SH-SY5Y (cell line): ENCODE results near the gene PET117.

Experiments used
- GATA2 ChIP-seq: IDR thresholded peaks from 2 replicates; pipeline ENCODE4 v1.6.1; 2011; ENCODE audit warnings: mild to moderate bottlenecking, low read depth, low read length
- GATA3 ChIP-seq: IDR thresholded peaks from 2 replicates; pipeline ENCODE4 v1.6.1; 2011; ENCODE audit warnings: low read depth, mild to moderate bottlenecking, low read length, moderate library complexity

The PET117 gene

DNA sequence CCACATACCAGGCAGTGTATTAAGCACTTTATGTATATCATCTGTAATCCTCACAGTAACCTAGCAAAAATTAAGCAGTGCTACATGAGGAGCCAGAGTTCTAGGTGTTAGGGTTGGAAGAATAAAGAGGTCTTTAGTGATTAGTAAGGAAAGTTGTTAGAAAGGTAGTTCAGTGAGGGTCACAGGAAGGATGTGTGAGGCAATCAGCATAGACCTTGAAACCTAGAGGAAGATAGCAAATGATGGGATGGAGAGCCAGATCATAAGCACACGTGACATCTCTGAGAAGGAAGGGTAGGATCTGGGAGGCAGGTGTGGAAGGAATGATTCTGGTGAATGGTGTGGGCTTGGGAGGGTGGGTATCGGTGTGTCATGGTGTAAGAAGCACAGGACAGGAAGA is 2.2 kb downstream of the PET117 start:
- TF ChIP-seq GATA2, result no peak
- no peak for TF ChIP-seq GATA3

DNA sequence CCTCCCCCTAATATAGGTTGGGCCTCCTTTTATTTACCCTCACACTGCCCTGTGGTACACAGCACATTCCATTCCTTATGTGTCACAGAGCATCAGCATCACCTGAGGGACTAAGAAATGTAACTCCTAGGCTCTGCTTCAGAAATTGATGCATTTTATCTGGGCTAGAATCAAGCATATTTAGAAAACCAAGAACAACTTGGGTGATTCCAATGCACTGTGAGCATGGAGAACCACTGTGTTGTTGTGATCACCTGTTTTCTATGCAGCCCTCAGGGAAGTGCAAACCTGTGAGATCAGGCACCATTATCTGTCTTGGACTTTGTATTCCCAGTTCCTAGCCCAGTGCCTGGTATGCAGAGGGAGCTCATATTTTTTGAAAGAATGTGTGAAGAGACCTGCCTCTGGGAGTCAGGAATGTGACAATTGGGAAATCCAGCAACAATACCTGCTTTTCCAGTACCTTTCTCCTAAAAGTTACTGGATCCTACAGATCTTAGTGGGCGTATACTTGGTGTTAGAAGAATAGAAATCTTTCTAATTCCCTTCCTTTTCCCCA is 7.0 kb downstream of the PET117 start:
- TF ChIP-seq GATA3 (no peak), GATA2 (no peak)

DNA sequence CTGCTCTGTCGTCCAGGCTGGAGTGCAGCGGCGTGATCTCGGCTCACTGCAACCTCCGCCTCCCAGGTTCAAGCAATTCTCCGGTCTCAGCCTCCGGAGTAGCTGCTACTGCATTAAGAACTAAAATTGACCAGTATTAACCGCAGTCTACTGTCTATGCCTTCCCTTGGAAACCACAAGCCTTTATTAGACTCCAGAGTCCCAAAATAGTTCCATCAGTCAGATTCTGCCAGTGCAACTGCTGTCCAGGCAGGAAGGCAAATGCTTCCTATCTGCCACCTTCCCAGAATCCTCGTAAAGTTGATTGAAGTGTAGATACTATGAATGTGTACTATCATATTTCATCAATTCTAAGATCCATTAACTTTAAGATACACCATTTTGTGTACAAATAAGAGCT is 16.7 kb downstream of the PET117 start:
- TF ChIP-seq GATA2 (no peak), GATA3 (no peak)

DNA sequence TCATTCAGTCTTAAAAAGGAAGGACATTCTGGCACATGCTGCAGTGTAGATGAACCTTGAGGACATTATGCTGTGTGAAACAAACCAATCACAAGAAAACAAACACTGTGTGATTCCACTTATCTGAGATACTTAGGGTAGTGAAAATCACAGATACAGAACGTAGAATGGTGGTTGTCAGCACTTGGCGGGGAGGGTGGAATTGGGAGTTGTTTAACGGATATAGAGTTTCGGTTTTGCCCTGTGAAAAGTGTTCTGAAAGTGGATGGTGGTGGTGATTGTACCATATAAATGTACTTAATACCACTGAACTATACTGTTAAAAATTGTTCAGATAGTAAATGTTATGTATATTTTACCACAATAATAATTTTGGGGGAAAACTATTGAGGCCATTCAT is 18.4 kb downstream of the PET117 start:
- no peak for TF ChIP-seq GATA2
- TF ChIP-seq GATA3, result no peak

DNA sequence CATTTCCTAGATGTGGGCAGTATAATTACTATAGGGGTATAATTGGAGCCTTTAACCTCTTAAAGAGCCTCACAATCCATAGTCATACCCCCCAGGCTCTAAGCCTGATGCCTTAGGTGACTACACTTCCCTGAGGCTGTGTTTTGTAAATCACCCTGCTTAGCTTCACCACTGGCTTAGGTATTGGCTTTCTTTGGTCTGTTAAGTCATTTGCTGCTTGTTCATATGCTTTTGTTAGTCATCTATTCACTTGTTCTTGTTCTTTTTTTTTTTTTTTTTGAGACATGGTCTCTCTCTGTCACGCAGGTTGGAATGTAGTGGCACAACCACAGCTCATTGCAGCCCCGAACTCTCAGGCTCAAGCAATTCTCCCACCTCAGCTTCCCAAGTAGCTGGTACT is 26.7 kb downstream of the PET117 start:
- TF ChIP-seq GATA2, result no peak
- no peak for TF ChIP-seq GATA3

DNA sequence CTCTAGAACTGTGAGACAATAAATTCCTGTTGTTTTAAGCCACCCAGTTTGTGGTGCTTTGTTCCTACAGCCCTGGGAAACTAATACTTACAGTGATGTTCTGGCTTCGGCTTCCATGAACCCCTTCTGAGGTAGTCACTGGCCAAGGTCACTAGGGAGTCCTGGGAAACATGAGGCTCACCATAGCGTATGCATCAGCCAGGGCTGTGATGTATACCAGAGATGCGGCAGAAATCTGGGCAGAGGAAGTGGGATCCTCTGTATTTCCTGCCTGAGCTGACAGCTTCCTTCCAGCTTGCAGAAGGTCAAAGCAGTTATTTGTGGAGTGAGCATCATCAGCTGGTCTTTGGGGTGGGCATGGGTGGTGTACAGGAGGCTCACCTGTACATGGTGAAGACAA is 27.9 kb downstream of the PET117 start:
- TF ChIP-seq GATA3 (no peak), GATA2 (no peak)

DNA sequence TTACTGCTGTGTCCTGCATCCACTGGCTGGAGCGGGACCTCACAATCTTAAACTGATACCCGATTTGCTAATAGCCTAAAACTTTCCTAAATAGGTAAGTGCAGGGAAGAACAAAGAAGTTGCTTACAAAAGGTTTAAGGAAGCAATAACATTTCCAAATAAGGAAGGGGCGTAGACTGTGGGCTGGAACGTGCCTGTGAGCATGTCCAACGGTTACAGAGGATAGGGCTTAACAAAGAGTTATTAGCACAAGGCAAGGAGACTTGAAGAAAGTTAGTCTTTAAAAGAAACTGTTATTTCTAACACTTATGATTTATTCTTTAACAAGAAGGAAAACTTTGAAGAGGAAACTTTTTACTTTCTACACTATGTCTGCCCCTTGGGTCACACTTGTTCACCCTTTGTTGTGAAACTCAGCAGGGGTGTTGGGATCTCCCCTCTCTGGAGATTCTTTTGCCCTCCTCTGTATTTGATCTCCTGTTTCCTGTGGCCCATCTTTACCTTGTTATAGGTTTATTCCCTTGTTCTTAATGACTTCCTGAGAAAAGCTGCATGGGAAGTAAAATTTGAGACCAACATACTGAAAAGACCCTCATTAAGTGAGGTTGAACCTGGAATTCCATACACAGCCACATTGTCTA is 28.7 kb downstream of the PET117 start:
- TF ChIP-seq GATA3, result no peak
- TF ChIP-seq GATA2, result no peak

DNA sequence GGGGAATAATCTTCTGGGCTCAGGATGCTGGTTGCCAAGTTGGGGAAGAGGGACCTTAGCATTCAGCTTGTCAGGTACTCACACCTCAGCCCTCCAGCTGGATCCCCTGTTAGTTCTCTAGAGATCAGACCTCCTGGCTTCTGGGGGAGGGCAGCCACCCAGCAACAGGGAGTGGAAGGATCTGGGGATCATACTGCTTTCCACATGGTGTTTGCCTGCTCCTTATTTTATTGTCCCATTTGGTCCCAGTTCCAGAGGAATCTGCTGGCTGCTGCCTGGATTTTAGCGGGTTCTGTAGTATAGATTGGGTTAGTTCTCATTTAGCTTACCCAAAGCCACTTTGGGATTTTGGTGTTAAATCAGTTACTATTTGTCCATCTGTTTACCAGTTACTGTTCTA is 29.3 kb downstream of the PET117 start:
- TF ChIP-seq GATA2 (no peak), GATA3 (no peak)

DNA sequence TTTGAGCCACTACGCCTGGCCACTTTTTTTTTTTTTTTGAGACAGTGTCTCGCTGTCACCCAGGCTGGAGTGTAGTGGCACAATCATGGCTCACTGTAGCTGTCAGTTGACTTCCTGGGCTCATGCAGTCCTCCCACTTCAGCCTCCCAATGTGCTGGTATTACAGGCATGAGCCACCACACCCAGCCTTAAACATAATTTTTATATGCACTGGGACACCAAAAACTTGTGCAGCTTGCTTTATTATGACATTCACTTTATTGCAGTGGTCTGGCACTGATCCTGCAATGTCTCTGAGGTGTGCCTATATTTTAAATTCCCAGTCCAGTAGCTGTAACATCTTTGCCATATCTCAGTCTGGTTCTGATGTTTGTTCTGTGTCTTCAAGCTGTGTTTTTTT is 34.7 kb downstream of the PET117 start:
- TF ChIP-seq GATA3, result no peak

DNA sequence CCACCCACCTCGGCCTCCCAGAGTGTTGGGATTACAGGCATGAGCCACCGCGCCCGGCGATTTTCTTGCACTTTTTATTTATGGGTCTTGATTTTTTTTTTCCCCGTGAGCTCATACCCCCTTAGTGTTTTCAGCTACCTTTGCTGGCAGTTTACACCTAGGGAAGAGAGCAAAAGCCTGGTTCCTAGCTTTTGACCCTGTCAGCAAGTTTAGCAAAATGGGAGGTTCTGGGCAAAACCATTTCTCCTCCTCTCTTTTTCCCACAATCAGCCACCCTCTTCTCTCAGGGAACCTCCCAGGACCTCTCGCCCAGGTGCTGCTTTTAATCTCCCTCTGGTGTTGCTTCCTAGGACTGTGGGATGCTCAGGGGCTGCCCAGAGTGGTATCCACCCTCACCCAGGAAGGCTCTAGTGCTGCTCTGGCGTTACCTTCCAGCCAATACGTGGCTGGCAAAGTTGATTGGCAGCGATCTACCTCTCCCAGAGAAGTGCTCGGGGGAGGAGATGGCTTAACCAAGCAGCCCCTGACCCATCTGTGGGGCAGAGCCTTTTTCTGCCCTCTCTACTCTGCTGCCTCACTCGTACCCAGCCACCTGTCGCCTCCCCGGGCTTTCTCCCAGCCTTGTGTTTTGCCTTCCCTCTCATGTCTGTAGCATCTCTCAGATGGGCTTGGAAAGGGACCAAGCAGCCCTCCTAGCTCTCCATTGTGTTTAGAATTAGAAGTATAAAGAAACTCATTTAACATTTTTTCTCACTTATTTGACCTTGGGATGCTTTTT is 37.4 kb downstream of the PET117 start:
- TF ChIP-seq GATA3, result no peak
- no peak for TF ChIP-seq GATA2

DNA sequence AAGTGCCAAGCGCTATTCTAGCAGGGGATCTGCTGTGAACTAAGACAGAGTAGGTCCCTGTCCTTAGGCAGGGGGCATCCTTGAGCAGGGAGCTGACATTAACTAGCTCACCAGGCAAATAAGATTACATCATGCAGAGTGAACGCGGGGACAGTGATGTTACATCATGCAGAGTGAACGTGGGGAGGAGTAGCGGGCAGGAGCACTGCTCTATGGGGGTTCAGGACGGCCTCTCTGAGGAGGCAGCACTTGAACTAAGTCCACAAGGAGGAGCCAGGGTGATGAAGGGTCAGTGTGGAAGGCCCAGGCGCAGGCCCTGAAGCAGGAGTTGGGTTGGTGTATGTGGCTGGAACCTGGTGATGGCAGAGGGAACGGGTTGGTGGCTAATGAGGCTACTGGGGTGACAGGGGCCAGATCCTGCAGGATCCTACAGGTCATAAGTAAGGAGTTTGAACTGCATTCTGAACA is 38.7 kb downstream of the PET117 start:
- no peak for TF ChIP-seq GATA2
- TF ChIP-seq GATA3, result no peak

DNA sequence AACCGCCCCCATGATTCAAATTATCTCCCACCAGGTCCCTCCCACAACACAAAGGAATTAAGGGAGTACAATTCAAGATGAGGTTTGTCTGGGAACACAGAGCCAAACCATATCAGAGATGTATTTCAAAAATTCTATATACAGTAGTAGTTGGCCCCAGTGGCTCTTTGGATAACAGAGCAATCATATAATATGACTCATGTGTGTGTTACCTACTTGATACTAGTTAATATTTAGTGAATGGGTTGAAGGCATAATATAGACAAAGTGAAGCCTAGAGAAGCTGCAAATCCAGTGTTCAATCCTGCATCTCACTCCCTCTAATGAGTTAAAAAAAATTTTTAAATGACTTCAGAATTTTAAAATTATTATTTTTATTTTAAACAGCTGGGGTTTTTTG is 43.2 kb downstream of the PET117 start:
- TF ChIP-seq GATA2 (no peak), GATA3 (no peak)

DNA sequence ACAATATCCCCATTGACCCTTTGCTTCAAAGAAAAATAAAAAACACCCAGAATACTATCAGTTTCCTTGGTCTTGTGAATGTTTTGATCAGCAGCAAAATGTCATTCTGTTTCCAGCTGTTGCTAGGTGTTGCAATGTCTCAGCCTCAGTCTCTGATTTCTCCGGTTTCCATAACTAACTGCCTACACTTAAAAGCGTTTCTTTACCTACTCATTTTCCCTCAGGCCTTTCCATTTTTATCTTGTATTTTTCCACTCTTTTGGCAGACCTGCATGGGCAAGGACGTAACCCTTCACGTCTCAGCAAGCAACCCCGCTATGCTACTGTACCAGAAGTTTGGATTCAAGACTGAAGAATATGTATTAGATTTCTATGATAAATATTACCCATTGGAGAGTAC is 49.4 kb downstream of the PET117 start:
- TF ChIP-seq GATA2 (no peak), GATA3 (no peak)

DNA sequence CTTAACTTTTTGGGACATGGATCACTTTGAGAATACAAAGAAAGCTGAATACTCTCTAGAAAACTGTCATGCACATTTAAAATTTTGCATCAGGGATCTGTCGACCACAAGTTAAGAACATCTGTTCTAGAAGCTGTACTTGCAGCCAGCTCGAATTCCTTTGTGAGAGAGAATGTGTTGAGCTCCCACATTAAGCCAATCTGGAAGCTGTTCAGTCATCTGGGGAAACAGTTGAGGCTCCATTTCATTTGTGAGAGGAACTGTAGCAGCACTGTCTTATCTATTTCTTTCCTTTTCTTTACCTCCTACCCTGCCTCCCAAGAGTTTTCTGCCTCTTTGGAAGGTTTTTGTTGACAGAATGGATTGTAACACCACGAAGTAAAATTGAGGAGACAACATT is 50.8 kb downstream of the PET117 start:
- no peak for TF ChIP-seq GATA3
- TF ChIP-seq GATA2, result no peak

DNA sequence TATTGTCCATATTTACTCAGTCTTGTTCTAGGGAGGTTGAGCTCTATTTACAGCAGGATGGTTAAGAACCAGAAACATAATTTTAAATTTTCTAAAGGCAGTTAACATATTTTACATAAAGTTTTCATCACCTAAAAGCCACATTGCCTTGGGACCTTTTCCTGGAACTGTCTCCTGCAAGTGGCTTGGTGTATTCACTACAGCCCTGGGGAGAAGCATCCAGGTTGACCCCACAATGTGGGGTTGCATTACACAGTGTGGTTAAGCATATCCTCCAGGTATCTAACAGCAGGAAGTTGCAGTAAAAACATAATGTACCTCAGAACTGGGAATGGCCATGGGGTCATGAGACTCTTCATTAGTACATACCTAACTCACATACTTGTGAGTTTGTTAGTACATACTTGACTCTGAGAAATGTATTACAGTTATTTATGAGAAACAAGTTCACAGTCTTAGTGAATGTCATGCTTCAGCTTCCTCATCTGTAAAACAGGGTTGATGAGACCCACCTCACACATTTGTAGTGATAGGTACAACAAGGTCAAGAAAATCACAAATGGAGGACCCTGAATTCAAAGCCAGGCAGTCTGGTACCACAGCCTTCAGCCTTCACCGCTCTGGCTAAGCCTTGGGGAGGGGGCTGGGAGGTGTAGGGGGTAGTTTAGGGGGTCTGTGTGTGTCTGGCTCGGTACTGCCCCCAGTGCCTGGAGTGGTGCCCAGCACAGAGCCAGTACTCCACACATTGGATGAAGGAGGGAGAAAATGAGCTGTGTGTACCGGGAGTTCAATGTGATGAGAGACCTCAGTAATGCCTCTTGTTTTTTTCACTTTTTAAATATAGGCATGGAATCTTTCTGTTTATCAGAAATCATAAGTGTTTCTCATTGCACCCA is 52.9 kb downstream of the PET117 start:
- TF ChIP-seq GATA3 (no peak), GATA2 (no peak)
